GM03348 (cell line): ENCODE results near the gene DDX31.
A peak's percentile ranks its signal among the peaks of the same experiment; 100 is the strongest.

Experiments used
- DNase-seq: peaks from one replicate; pipeline ENCODE4 v3.0.0; 2012; ENCODE audit warnings: low spot score

Gene DDX31

GRCh38 chr9:132672413-132672690 lies 2.6 kb upstream of the DDX31 start:
- no peak for DNase-seq

GRCh38 chr9:132671620-132672412 lies 2.0 kb upstream of the DDX31 start:
- DNase-seq: no peak

- DNase-seq: peak; percentile 50
Observed at GRCh38 chr9:132670457-132671391, 941 bp upstream of the DDX31 start, which contains the start of gene GTF3C4. TSS of gene GTF3C4 (plus strand) at chr9:132670464. CDS start at chr9:132670599, 135 bp downstream.

GRCh38 chr9:132669319-132669697 lies 475 bp downstream of the DDX31 start:
- peak; percentile 80 for DNase-seq

GRCh38 chr9:132663851-132664250 lies 5.9 kb downstream of the DDX31 start:
- no peak for DNase-seq

GRCh38 chr9:132663117-132663516 lies 6.7 kb downstream of the DDX31 start:
- no peak for DNase-seq

- DNase-seq: no peak
Observed at GRCh38 chr9:132662152-132662945, 7.4 kb downstream of the DDX31 start.

GRCh38 chr9:132656299-132656698 lies 13.5 kb downstream of the DDX31 start:
- no peak for DNase-seq

GRCh38 chr9:132651259-132651658 lies 18.5 kb downstream of the DDX31 start:
- DNase-seq: peak; percentile 30

- no peak for DNase-seq
Observed at GRCh38 chr9:132648685-132649084, 21.1 kb downstream of the DDX31 start.

- no peak for DNase-seq
Observed at GRCh38 chr9:132648283-132648682, 21.5 kb downstream of the DDX31 start.

GRCh38 chr9:132647806-132648205 lies 22.0 kb downstream of the DDX31 start:
- DNase-seq: no peak

GRCh38 chr9:132647355-132647754 lies 22.4 kb downstream of the DDX31 start:
- DNase-seq: peak; percentile 93

GRCh38 chr9:132646726-132647125 lies 23.1 kb downstream of the DDX31 start:
- no peak for DNase-seq

GRCh38 chr9:132645711-132646110 lies 24.1 kb downstream of the DDX31 start:
- no peak for DNase-seq

- DNase-seq: no peak
Observed at GRCh38 chr9:132645306-132645705, 24.5 kb downstream of the DDX31 start.

- no peak for DNase-seq
Observed at GRCh38 chr9:132644251-132644650, 25.5 kb downstream of the DDX31 start.

GRCh38 chr9:132641216-132641615 lies 28.6 kb downstream of the DDX31 start:
- no peak for DNase-seq

- DNase-seq: no peak
Observed at GRCh38 chr9:132639322-132639721, 30.5 kb downstream of the DDX31 start.

GRCh38 chr9:132638240-132638639 lies 31.5 kb downstream of the DDX31 start:
- peak; percentile 20 for DNase-seq

GRCh38 chr9:132637801-132638200 lies 32.0 kb downstream of the DDX31 start:
- no peak for DNase-seq

- DNase-seq: no peak
Observed at GRCh38 chr9:132637351-132637750, 32.4 kb downstream of the DDX31 start.
